DMS114 treated with DMSO at 0.1 percent for 48 hours (cell line): Measurements from ENCODE around the gene NPHP4.

ENCODE experiments used
- DNase-seq: peaks from one replicate; lab custom pipeline; 2025; ENCODE audit not compliant: unreplicated experiment; lab: John Stamatoyannopoulos, UW

NPHP4 gene

GRCh38 chr1:5974631-5975030 is 17.6 kb downstream of the NPHP4 start:
- DNase-seq: no peak

DNA sequence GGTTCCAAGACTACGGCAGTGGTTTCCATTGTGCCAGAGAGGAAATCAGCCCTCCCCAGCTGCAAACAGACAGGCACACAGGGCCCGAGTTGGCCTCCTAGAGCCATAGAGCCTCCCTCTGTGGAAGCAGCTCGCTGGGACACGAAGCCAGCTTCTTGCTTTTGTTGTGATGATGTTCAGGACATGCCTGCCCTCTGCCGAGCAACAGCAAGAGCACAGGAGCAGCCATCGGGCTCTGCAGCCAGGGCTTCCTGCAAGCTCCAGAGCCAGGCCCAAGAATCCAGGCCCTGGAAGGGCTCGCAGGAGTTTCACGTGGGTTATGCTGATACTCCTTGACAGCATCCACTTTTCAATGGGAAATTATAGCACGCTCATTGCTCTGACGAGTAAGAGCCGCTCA is 18.5 kb downstream of the NPHP4 start:
- no peak for DNase-seq

GRCh38 chr1:5972198-5972520 is 20.1 kb downstream of the NPHP4 start:
- no peak for DNase-seq

DNA sequence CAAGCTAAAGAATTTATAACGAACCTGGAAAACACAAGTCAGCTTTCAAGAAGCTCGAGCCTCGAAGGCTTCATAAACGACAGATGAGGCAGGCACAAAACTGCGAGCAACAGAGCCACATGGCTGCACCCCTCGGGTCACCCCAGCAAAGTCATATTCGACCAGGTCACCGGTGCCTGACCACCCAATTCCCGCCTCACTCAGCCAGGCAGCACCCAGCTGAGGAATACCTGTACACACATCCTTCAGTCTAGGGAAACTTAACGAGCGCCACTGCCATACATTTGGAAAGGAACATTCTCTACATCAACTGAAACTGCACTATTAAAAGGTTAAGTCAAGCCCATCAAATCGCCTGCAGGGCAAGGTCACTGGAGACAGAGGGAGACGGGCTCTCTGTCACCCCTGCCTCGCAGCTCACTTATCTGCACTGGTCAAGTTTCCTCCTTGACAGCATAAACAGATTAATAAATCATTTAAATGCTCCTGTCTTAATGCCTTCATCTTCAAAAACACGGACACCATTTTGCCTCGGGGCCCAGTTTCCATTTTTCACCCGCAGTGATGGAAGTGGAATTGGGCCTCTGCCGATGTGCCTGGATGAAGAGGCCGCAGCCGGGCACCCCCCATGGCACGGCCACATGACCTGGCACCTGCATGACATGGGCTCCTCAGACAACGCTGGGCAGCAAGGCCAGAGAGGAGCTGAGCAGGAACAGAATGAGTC is 20.6 kb downstream of the NPHP4 start:
- no peak for DNase-seq

GRCh38 chr1:5970610-5971273 is 21.5 kb downstream of the NPHP4 start:
- no peak for DNase-seq

DNA sequence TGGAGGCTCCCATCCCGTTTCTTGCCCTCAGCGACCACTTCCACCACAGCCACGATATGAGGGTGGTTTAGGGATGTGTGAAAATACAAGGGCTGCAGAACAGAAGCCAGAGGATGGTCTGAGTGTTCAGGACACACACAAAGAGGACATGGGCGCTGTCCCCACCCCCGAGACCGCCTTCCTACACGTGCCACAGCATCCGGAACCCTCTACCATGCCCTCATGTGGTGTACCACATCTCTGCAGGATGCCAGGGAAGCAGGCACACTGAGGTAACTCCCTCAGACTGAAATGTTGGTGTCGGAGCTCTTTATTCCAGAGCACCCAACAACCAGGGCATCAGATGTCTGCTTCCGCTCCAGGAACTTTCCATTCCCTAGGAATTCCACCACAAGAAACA is 23.1 kb downstream of the NPHP4 start:
- no peak for DNase-seq

DNA sequence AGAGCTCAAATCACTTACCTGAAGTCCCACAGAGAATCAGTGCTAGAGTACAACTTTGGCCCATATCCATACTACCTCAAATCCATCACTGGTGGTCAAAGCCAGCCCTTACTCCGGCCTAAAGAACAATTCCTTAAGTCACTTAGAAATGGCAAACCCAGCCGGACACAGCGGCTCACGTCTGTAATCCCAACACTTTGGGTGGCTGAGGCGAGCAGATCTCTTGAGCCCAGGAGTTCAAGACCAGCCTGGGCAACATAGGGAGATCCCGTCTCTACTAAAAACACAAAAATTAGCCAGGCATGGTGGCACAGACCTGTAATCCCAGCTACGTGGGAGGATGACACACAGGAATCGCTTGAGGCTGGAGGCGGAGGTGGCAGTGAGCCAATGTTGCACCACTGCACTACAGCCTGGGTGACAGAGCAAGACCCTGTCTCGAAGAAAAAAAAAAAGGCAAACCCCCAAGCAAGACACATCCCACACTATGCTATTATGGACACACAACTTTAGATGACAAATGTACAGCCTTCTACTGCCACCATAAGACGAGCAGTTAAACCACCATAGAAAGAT is 24.0 kb downstream of the NPHP4 start:
- DNase-seq: no peak

- no peak for DNase-seq
Observed at GRCh38 chr1:5967351-5968160, 24.7 kb downstream of the NPHP4 start.

GRCh38 chr1:5966543-5967205 is 25.6 kb downstream of the NPHP4 start:
- no peak for DNase-seq

DNA sequence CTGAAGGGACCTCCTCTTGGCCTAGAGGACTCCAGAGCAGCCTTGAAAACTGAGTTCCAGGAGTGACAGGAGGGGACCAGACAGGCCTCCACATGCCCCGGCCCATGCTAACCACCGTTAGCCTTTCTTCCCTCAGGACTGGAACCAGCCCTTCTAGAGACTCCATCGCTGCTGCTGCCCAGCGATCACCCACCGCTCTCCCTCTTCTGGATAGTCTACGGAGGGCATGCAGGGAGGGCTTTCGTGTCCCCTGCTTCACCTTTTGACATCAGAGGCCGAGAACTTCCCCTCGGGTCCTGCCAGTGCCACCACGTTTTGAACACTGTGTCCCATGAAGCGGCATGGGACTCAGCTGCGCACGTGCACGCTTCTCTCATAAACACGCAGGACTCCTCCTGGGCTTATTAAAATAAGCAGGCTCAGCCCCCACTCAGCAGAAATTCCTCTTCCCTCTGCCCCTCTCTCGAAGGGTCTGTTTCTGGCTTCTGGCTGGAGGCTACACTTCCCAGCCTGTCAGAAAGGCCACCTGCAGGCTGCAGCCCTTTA is 26.6 kb downstream of the NPHP4 start:
- no peak for DNase-seq

GRCh38 chr1:5962265-5963105 is 29.7 kb downstream of the NPHP4 start:
- no peak for DNase-seq

- DNase-seq: no peak
Observed at GRCh38 chr1:5961601-5962000, 30.6 kb downstream of the NPHP4 start.

DNA sequence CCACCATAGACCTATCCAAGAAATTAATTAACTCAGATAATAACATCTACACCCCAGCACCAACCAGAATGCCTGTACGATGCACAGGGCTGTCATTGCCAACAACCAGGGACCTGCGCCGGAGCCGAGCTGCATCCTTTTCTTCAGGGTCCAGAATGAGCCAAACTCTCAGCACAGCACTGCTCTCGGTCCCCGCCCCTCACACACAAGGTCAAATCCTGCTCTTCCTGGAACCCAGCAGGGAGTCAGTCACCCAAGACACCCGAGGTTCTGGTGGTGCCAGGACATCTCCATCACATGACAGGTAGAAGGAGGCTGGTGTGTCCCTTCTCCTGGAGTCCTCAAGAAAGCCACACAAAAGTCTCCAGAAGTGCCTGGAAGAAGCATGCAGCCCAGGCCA is 31.9 kb downstream of the NPHP4 start:
- DNase-seq: no peak

DNA sequence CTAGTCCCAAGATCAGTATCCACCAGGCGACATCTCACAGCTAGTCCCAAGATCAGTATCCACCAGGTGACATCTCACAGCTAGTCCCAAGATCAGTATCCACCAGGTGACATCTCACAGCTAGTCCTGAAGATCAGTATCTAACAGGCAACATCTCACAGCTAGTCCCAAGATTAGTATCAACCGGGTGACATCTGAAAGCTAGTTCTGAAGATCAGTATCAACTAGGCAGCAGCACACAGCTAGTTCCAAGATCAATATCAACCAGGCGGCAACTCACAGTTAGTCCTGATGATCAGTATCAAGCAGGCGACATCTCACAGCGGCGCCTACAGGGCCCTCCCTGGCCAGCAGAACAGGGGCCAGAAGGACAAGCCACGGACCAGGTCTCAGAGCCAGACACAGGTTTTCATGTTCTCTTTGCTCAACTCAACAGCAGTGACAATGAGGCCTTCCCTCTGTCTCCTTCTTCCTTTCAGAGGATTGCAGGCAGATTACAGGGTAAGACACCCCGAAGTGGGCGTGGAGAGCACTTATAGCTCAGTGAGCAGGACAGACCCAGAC is 32.5 kb downstream of the NPHP4 start:
- no peak for DNase-seq

GRCh38 chr1:5959087-5959486 is 33.1 kb downstream of the NPHP4 start:
- DNase-seq: no peak

DNA sequence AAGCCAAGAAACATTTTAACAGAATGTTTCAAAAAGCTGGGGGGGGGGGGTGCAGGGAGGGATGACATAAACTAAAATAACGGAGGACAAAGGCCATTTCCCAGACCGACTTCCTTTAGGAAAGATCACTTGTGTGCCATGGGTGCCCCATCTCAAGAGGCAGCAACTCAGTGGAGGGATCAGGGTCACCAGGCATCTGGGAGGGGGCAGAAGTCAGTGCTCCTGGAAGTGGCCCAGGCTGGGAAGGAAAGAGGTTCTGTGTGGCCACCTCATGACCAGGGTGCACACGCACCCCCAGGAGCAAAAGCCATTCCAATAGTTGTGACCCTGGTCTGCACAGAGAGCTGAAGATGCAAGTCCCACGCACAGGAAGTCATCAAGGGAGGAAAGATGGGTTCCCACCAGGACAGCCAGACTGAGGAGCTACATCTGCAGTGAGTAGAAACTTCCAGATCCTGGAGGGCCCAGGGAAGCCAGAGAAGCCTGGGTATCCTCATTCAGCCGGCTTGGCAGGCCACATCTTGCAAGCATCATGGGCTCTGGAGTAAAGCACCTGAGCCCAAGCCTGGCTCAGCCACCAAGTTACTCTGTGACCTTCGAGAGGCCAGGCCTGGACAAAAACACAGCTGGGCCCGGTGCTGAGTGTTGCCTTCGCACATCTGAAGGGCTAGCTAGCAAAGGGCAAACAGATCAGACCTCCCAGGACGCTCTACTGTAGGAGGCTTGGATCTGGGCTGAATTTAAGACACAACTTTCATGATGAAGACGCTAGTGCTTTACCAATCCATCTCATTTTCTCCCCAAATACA is 36.0 kb downstream of the NPHP4 start:
- DNase-seq: no peak

DNA sequence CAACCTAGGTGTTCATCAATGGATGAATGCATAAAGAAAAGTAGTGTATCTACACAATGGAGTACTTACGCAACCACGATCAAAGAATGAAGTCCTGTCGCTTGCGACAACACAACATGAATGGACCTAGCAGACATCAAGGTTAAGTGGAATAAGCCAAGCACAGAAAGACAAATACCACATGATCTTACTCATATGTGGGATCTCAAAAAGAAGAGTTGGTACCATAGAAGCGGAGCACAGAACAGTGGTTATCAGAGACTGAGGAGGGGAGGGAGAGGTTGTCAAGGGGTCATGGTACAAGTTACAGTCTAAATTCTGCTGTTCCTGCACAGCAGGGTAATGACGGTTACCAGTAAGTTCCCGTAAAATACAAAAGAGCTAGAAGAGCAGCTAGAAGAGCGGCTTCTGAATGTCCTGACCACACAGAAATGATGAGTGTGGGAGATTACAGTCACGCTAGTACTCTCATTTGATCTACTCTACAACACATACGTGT is 36.7 kb downstream of the NPHP4 start:
- no peak for DNase-seq

DNA sequence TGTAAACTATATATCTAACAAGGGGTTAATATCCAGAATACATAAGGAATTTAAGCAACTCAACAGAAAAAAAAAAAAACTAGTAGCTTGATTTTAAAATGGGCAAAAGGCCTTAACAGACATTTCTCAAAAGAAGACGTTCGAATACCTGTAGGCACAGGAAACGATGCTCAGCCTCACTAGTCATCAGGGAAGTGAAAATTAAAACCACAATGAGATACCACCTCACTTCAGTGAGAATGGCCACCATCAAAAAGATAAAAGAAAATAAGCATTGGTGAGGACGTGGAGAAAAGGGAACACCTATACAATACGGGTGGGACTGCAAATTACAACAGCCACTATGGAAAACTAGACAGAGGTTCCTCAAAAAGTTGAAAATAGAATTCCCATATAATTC is 37.3 kb downstream of the NPHP4 start:
- no peak for DNase-seq

GRCh38 chr1:5953386-5953785 is 38.8 kb downstream of the NPHP4 start:
- no peak for DNase-seq
